ENCODE measurements around the gene ABCC3. TPM values are rescaled to one million over a fixed set of nuclear protein-coding genes. Genes with fewer than 3 reads are reported as not detected.
A peak's percentile ranks its signal among the peaks of the same experiment; 100 is the strongest.

The ABCC3 gene
- total and polyA plus RNA-seq, 12 donors = 0.23 to 5.7 (median 1.1) TPM; not detected in 1

DNA sequence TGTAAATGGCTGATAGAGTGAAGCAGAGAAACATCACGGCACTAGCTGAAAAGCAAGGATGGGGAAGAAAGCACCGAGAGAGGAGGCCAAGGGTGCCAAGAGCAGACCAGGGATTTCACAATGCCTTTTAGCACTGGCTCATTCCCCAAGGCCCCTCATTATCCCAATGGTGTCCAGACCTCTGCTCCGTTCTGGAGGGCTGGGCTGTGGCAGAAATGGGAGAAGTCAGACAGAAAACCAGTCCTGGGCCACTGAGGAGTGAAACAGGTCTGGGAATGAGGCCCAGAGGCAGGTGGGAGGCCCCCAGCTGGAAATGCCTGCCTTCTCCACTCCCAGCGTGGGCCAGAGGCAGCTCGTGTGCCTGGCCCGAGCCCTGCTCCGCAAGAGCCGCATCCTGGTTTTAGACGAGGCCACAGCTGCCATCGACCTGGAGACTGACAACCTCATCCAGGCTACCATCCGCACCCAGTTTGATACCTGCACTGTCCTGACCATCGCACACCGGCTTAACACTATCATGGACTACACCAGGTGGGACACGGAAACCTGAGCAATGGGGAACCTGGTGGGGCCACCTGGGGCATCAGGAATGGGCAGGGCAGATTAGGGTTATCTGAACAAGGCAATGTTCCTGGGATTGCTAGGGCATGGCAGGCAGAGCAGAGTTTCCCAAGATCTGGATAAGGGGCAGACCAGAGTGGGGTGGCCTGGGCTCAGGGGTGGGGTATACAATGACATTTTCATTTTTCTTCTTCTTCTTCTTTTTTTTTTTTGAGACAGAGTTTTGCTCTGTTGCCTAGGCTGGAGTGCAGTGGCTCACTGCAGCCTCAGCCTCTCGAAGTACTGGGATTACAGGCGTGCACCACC is 52.8 kb downstream of the ABCC3 start:
- Histone ChIP-seq H3K4me3 (no peak overlapping the region), H3K4me1 (peaks cover 2 to 40% (median 13%) of the 10 kb centered on the region in 9 donors), H3K36me3 (peaks cover 0 to 8% (median 1%) of the 10 kb centered on the region in 9 donors), H3K27me3 (no peaks in the 10 kb centered on the region), H3K9me3 (no peaks in the 10 kb centered on the region), H3K27ac (peak overlapping the region in 6 of 10 donors; percentile 49 to 65 (median 57))
- TF ChIP-seq, protein P1, sequence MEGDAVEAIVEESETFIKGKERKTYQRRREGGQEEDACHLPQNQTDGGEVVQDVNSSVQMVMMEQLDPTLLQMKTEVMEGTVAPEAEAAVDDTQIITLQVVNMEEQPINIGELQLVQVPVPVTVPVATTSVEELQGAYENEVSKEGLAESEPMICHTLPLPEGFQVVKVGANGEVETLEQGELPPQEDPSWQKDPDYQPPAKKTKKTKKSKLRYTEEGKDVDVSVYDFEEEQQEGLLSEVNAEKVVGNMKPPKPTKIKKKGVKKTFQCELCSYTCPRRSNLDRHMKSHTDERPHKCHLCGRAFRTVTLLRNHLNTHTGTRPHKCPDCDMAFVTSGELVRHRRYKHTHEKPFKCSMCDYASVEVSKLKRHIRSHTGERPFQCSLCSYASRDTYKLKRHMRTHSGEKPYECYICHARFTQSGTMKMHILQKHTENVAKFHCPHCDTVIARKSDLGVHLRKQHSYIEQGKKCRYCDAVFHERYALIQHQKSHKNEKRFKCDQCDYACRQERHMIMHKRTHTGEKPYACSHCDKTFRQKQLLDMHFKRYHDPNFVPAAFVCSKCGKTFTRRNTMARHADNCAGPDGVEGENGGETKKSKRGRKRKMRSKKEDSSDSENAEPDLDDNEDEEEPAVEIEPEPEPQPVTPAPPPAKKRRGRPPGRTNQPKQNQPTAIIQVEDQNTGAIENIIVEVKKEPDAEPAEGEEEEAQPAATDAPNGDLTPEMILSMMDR (IDR thresholded peaks at IDR 0.05) = no peak
- ATAC-seq (peak in 2 of 8 donors; percentile 8 to 11), DNase-seq (no peak)
- intact Hi-C loops (cut with DNase I) = loop anchor here in 3 of 10 donors (2.0 to 10.0 kb wide), 3 partner anchors 49 to 203 kb away; no protein-coding TSS in a partner anchor
- 88 to 91% methylated on average over 16 of the region's 16 CpGs for WGBS, 2 donors

DNA sequence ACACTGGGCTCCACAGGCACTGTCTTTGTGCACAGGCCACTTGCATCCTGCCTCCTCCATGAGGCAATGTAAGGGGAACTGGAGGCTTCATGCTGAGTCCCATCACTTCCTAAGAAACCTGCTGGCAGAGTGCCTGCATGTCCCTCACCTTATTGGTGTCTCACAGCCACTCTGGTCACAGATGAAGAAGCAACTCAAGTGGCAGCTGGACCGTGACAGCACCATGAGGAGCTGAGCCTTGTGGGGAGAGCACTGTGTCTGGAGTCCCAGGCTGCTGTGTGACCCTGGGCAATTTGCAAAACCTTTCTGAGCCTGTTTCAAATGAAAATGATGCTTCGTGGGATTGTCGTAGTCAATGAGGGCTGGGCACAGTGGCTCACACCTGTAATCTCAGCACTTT is 53.6 kb downstream of the ABCC3 start:
- TF ChIP-seq, protein P1 (IDR thresholded peaks at IDR 0.05) = no peak
- H3K27ac ChIP-seq = no peak overlapping the region
- H3K4me3 ChIP-seq = no peak overlapping the region
- no peaks in the 10 kb centered on the region for H3K9me3 ChIP-seq
- H3K4me1 ChIP-seq = peaks cover 2 to 40% (median 13%) of the 10 kb centered on the region in 9 donors
- no peaks in the 10 kb centered on the region for H3K27me3 ChIP-seq
- ATAC-seq = no peak
- 96 to 97% methylated on average over 3 of the region's 3 CpGs for WGBS, 2 donors
- H3K36me3 ChIP-seq = peaks cover 0 to 16% (median 9%) of the 10 kb centered on the region in 9 donors
- intact Hi-C loops (cut with DNase I) = loop anchor here in 2 of 10 donors (5.0 to 10.0 kb wide), 2 partner anchors 136 to 203 kb away; no protein-coding TSS in a partner anchor
- DNase-seq = no peak

DNA sequence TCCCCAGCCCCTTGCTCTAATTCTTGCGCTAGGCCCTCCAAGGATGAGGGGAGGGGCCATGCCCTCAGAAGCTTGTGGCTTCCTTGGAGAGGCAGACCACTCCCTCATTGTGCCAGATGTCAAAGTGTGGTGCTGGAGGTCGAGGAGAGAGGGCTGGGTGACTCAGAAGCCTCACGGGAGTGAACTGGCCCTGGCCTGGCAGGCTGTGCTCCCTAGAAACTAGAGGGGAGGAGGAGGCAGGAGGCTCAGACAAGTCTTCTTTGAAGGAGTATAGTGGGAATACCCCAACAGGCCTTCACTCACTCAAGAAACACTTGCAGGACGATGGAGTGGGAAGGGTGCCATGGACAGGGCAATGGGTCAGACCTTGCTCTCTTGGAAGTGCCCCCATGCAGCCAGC is 54.6 kb downstream of the ABCC3 start:
- Histone ChIP-seq H3K9me3 (no peaks in the 10 kb centered on the region), H3K4me3 (no peak overlapping the region), H3K27me3 (no peaks in the 10 kb centered on the region), H3K36me3 (peaks cover 0 to 26% (median 20%) of the 10 kb centered on the region in 9 donors), H3K4me1 (peaks cover 2 to 40% (median 13%) of the 10 kb centered on the region in 9 donors), H3K27ac (no peak overlapping the region)
- 62 to 75% methylated on average over 4 of the region's 4 CpGs for WGBS, 2 donors
- intact Hi-C loops (cut with DNase I) = loop anchor here in 2 of 10 donors (5.0 to 10.0 kb wide), 2 partner anchors 137 to 204 kb away; no protein-coding TSS in a partner anchor
- ATAC-seq (no peak), DNase-seq (no peak)
- TF ChIP-seq, protein P1 (IDR thresholded peaks at IDR 0.05) = no peak

DNA sequence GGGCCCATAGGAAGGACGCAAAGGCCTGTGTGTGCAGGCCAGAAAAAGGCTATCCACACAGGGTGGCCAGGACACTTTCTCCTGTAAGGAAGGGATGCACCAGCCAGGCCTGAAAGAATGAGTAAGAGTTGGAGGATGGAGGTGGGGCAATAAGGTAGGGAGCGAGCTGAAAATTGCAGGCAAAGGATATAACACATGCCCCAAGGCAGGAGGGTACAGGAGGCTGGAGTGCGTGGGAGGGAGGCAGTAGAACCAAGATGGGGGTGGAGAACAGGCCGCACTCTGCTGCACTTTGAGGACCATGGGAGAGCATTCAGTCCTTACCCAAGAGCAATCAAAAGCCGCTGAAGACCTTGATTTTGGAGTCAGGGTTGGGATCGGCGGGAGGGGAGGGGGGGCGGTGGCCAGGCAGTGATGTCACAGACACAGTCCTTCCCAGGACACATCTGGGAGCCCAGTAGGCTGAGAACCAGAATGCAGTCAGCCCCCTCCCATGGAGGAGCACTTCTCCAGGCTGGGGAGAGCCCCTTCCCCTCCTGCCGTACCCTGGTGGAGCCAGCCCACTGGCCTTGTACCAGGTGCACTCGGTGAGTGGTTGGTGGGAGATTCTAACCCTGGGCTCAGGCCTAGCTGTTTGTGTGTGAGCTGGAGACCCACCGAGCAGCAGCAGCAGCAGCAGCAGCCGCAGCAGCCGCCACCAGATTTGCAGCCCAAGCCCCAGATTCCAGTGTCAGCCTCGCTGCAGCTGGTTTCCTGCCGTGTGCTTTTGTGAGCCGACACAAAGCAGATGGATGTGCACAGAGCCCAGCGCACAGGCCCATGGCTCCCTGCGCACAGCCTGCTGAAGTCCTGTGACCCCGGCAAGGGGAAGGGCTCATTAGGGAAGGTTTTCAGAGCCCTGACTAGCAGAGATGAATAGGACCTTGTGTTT is 55.5 kb downstream of the ABCC3 start:
- ATAC-seq (no peak), DNase-seq (no peak)
- H3K4me3 ChIP-seq = no peak overlapping the region
- peaks cover 0 to 35% (median 27%) of the 10 kb centered on the region in 9 donors for H3K36me3 ChIP-seq
- H3K27ac ChIP-seq = no peak overlapping the region
- intact Hi-C loops (cut with DNase I) = loop anchor here in 6 of 10 donors (5.0 to 10.0 kb wide), 5 partner anchors 63 to 215 kb away; partner anchors contain the start of gene RSAD1 (in 1 of the 6)
- peaks cover 2 to 40% (median 13%) of the 10 kb centered on the region in 9 donors for H3K4me1 ChIP-seq
- H3K27me3 ChIP-seq = no peaks in the 10 kb centered on the region
- no peaks in the 10 kb centered on the region for H3K9me3 ChIP-seq
- TF ChIP-seq, protein P1 (IDR thresholded peaks at IDR 0.05) = no peak
- WGBS, 2 donors = 74 to 75% methylated on average over 19 of the region's 19 CpGs

Data from heart right ventricle (tissue), 16 donors.